ENCODE measurements around the gene CCDC33.

Gene CCDC33

DNA sequence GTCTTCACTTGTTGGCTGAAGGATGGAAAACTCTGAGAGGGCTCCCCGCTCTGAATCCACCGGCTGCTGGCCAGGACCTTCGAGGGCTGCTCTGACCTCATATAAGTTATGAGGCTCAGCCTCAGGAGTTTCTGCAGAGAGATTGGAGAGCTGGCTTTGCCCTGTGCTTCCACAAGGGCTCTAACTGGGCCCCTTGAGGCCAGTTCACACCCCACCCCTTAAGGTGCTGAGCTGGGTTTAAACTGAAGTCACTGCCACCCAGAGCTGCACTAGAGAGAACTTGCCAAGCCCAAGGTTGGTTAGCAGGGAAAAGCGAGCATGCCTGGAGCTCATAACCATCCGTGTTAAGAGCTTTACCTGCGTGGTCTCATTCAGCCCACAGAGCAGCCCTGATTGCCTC lies 2.8 kb upstream of the CCDC33 start:
- no peak for DNase-seq

DNA sequence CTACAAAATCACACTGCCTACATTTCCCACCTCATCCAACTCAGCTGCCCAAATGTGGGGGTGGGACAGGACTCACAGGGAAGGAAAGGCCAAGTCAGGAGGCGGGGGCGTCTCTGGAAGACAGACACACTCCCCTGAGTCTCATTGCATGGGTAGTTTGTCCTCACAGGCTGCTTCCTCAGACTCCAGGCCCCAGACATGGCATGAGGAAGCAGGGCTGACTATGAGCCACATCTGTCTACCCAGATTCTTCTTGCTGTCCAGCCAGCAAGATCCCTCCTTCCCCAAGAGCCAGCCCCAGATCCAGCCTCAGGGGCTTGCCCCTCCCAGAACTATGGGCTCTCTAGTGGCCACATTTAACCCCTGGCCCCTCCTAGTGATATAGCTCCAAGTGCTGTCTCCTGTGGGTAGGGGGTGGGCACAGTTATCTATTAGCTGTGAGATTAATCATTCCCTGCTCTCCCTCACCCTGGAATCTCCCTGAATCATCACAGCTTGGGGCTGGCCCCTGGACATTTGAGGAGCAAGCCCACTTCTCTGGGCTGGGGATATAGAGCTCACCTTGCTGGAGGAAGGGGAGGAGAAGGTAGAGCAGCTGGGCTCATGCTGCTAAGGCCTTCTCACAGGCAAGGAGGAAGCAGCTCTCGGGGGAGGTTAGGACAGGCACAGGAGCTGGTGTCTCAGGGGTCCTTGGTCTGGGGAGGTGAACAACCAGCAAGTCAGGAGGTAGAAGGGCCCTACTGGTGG lies 2.1 kb upstream of the CCDC33 start:
- no peak for DNase-seq

DNA sequence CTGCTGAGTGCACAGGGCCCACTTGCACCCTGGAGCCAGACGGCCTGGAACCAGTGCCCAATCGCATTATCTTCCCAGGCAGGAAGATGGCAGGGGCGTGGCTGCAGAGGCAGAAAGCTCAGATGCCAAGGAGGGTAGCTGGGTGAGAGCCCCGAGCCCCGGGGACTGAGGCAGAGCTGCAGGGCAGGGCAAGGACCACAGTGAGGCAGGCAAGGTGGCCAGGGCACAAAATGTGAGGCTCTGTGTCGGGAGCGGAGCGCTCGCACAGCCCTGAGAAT lies 1.6 kb upstream of the CCDC33 start:
- no peak for DNase-seq

DNA sequence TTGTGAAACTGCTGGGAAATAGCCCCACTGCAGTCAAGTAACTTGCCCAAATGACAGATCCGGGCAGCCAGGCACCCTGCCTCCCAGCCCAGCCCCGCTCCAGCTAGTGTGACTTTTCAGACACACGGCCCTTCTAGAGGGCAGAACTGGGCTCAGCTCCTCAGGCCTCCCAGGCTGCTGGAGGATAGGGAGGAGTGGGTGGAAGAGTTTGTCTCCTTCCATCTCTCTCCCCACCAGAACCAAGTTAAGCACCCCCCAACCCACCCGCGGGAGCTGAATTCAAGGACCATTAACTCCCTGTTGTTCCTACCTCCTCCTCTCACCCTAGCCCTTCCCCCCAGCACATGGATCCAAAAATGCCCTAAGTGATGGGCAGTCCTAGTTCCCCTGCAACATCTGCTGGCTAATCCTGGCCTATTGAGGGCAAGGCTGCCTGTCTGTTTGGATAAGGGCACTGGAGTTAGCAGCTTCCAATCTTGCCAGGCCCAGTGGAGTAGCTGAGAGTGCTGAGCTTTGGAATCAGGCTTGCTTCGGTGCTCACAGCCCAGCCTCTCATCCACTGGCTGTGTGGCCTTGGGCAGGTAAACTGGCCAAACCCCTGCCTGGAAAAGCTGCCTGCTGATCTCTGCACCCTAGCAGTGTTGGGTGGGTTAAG lies 3.1 kb downstream of the CCDC33 start:
- no peak for DNase-seq

DNA sequence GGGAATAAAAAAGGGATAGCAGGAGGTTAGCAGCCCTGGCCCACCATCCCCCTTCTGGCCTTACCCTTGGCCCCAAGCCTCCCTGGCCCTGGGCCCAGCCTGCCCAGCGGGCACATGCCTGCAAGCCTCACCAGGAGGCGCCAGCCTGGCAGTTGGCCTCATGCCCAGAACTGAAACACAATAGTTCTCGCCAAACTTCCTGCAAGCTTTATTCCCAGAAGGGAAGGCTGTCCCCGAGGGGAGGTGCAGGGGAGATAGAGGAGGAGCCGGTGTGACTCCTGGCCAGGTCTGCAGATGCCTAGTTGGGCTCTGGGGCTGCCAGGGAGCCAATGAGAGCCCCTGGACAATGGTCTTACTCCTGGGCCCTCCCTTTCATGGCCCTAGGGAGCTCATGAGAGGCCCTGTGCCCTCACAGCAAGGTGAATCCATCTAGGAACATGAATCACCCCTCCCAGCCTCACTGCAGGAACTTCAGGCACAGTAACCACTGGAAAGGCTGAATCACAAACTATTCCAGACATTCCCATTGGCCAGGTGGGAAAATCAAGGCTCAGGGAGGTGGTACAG lies 4.0 kb downstream of the CCDC33 start:
- no peak for DNase-seq

DNA sequence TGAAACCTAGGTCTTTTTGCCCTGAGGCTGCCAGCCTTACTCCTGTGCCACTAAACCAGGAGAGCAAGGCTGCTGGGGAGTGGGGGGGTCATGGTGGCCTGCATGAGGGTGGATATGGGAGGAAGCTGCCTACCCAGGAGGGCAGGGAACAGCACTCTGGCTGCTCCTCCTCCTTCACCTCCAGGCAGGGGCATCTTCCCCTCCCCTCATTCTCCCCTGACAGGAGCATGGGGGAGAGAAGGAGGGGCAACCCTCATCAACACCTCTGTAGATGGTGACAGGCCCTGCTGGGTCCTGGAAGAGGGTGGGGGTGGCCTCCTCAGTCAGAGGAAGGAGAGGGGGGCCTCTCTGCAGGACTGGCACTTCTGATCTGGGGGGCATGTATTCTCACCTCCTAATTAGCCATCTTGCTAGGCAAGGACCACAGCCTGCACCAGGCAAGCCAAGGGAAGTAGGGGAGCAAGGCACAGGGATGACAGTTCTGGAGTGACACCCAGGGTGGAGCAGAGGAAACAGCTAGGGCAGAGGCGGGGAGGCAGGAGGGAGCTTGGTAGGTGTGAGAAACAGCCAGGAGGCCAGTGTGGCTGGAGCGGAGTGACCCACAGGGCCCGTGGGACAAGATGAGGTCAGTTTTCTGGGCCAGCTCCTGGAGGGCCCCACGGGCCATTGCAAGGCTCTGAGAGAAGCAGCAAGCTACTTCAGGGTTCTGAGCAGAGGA lies 4.9 kb downstream of the CCDC33 start:
- DNase-seq: no peak

DNA sequence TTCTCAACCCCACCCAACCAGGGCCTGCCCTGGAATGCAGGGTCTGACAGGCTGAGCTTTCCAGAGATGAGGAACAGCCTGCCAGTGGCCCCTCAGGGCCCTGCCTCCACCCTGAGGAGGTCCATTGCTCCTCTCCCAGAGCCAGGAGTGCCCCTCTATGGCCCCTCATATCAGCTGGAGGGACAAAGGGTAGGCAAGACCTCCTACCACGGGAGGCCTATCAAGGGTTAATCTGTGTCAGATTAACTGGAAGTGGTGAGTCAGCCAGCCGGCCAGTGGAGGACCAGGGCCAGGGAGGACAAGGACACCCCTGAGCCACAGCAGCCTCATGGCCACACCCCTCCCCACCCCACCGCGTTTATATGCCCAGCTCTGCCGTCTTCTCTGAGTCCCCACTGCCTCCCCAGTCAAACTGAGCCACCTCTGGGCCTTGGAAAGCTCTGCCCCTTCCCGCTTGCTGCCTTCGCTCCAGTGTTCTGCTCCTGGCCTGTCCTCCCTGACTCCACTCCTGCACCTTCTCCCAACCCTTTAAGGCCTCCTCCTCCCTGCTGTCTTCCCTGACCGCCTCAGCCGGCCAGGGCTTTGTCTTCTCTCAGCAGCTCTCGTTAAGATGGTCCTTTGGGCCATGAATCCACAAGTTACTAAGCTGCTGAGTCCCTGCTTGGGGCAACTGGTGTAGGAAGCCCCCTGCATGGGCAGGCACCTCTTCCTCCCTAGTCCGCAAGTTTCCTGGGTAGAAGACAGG lies 6.5 kb downstream of the CCDC33 start:
- no peak for DNase-seq

DNA sequence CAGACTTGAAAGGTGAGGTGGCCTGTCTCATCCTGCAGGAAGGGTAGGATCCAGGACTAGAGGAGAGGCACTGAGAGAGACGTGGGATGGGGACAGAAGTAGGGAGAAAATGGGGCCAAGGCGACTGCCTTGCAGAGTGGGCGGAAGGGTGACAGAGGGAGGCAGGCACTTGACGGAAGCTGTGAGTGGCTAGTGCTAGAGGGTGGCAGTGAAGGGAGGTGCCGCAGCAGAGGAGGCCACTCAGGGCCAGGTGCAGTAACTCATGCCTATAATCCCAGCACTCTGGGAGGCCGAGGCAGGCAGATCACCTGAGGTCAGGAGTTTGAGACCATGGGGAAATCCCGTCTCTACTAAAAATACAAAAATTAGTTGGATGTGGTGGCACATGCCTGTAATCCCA lies 7.3 kb downstream of the CCDC33 start:
- DNase-seq: no peak

GRCh38 chr15:74244822-74245341 lies 8.8 kb downstream of the CCDC33 start:
- no peak for DNase-seq

GRCh38 chr15:74245342-74245931 lies 9.3 kb downstream of the CCDC33 start:
- DNase-seq: no peak

GRCh38 chr15:74250266-74250665 lies 14.1 kb downstream of the CCDC33 start:
- no peak for DNase-seq

GRCh38 chr15:74251131-74251811 lies 15.1 kb downstream of the CCDC33 start:
- no peak for DNase-seq

DNA sequence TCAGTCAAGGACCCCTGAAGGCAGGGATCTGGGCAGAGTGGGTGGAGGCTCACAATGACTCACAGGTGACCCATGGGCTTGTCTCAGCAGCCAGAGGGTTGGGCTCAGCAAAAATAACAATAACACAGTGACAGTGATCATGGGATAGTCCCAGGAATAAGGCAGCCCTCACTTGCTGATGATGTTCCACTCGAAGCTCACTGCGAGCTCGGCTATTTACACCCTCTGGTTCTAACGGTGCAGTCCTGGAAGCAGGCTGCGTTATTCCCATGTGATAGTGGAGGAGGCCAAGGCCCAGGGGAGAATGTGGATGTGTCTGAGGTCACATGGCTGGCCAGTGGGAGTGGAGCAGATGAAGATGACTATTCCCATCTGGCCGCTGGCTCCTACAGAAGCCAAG lies 16.2 kb downstream of the CCDC33 start:
- DNase-seq: no peak

- no peak for DNase-seq
These were observed 16.6 kb downstream of the CCDC33 start for GRCh38 chr15:74252721-74253120.

- no peak for DNase-seq
These were observed 17.2 kb downstream of the CCDC33 start for GRCh38 chr15:74253211-74253921.

DNA sequence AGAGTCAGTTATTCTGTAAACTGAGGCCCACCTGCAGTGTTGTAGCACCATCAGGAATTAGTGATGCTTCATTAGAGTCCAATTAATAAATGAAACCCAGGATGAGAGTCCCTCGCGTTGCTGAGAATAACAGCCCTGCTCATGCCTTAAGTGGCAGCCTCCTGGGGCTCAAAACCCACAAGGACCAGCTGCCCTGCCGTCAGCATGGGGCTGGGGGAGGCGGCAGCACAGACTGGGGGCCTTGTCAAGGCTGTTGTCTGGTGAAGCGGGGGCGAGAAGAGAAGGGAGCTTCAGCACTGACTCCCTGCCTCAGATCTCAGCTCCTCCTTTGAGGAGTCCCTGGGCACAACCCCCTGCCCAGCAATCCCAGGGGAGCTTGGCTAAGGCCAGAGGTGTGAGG lies 21.0 kb downstream of the CCDC33 start:
- DNase-seq: no peak

DNA sequence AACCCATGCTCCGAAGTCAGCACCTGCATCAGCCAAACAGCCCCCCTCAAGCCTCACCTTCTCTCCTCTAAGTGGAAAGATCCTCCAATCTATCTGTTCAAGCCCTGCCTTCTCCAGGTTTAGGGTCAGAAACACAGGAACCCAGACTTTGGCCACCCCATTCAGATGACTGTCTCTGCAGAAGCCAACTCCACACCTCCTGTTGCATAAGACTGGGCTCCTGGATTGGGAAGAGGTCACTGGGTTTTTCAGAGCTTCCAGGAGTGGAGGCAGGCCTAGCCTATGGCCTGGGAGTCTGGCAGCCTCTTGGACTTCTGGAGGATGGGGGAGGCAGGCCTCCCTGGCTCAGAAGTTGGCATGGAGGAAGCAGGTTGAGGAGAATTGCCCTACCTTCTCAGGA lies 21.5 kb downstream of the CCDC33 start:
- no peak for DNase-seq

- DNase-seq: no peak
These were observed 22.5 kb downstream of the CCDC33 start for GRCh38 chr15:74258456-74259291.

DNA sequence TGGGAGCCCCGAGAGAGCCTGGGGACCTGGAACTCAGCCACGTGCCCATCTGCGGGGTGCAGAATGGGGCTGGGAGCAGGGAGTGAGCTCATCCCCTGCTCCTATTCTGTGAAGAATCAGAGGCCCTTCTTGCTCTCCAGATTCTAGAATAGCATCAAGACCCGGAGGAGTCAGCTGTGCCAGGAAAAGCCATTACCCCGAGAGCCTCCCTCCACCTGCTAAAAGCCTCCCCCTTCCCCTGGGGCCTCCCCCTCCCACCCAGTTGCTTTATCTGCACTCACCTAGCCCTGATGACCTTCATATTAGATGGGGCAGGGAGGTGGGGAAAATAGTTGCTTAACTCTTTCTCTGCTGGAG lies 23.1 kb downstream of the CCDC33 start:
- no peak for DNase-seq

- no peak for DNase-seq
These were observed 23.9 kb downstream of the CCDC33 start for GRCh38 chr15:74259821-74260607.
